ENCODE results near the gene SLC45A3.
"Not testable (repeated sequence)": the region's sequence is repeated elsewhere in the genome, so short reads cannot be mapped to it uniquely, and the experiment has no call there.

SLC45A3 gene

GRCh38 chr1:205667909-205668643 lies 12.2 kb downstream of the SLC45A3 start:
- DNase-seq, result peak in 1 of 4 experiments; percentile 40

GRCh38 chr1:205666372-205667166 lies 13.7 kb downstream of the SLC45A3 start:
- DNase-seq, result no peak

- peak in 3 of 4 experiments; percentile 22 to 41 (median 28) for DNase-seq
These were observed 14.9 kb downstream of the SLC45A3 start for GRCh38 chr1:205665201-205666045.

- no peak for DNase-seq
These were observed 15.8 kb downstream of the SLC45A3 start for GRCh38 chr1:205664399-205665017.

GRCh38 chr1:205663286-205663936 lies 16.9 kb downstream of the SLC45A3 start:
- peak; percentile 73 to 89 (median 82) for DNase-seq

GRCh38 chr1:205662791-205663190 lies 17.5 kb downstream of the SLC45A3 start:
- no peak for DNase-seq

- no peak for DNase-seq
These were observed 18.1 kb downstream of the SLC45A3 start for GRCh38 chr1:205662135-205662738.

GRCh38 chr1:205661429-205662134 lies 18.7 kb downstream of the SLC45A3 start:
- DNase-seq, result no peak

GRCh38 chr1:205660361-205660760 lies 19.9 kb downstream of the SLC45A3 start:
- no peak for DNase-seq

- DNase-seq, result peak; percentile 80 to 89 (median 84)
These were observed 21.2 kb downstream of the SLC45A3 start for GRCh38 chr1:205658943-205659581.

- DNase-seq, result no peak
These were observed 24.1 kb downstream of the SLC45A3 start for GRCh38 chr1:205656236-205656635.

GRCh38 chr1:205652984-205653383 lies 27.3 kb downstream of the SLC45A3 start:
- no peak for DNase-seq

- no peak for DNase-seq
These were observed 30.1 kb downstream of the SLC45A3 start for GRCh38 chr1:205650241-205650640.

- DNase-seq, result no peak
These were observed 34.8 kb downstream of the SLC45A3 start for GRCh38 chr1:205645519-205645918.

GRCh38 chr1:205642679-205643307 lies 37.5 kb downstream of the SLC45A3 start:
- no peak for DNase-seq

- no peak for DNase-seq
These were observed 40.7 kb downstream of the SLC45A3 start for GRCh38 chr1:205639567-205639966.

GRCh38 chr1:205637854-205638468 lies 42.3 kb downstream of the SLC45A3 start:
- DNase-seq, result no peak

GRCh38 chr1:205636732-205637131 lies 43.6 kb downstream of the SLC45A3 start:
- DNase-seq, result no peak

- DNase-seq, result not testable (repeated sequence)
These were observed 44.2 kb downstream of the SLC45A3 start for GRCh38 chr1:205636138-205636530.
